ENCODE measurements around the gene PCBP3. TPM values are rescaled to one million over a fixed set of nuclear protein-coding genes. Genes with fewer than 3 reads are reported as not detected.
"Not testable (repeated sequence)": the region's sequence is repeated elsewhere in the genome, so short reads cannot be mapped to it uniquely, and the experiment has no call there.

Gene PCBP3
- total RNA-seq, 4 donors from 2014 or later = 0.99 to 7.0 (median 2.5) TPM; not detected in 1

DNA sequence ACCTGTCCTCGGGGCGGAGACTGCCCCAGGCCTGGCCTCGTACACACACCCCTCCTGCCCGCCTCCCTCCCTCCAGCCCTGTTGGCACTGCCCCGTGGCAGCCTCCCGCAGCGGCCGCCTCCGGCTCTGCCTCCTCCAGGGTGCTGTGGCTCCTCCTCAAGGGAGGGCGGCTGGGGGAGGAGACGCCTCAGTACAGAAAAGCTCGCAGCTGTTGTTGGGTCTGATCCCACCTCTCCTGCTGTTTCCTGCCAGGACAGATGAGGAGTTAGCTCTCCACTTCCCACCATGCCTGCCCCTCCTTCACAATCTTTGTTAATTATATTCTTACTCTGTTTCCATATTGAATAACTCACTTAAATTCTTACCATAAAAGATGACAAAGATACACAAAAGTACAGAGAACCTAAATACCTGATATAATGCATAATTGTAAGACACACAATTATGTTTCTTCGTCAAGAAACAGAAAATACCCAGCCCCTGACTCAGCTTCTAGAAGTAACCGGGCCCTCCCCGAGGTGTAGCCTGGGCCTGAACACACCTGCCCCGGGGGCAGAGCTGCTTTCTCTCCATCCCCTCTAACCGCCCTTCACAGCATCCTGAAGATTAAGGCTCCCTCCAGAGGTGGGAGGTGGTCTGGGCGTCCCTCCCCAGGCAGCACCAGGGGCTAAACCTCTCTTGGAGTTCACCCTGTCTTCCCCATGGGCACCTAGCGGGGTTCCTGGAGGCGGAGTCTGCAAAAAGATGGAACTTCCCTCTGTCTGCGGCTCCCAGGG, 307.4 kb downstream of the PCBP3 start:
- no peak for DNase-seq (ENCODE audit: low spot score in 2 of 2)
- 22 to 36% methylated on average over 20 to 21 of the region's 21 CpGs for WGBS, 2 donors
- intact Hi-C loops (cut with DNase I; ENCODE audit: low total_unique reads) = no loop called here
- TF ChIP-seq POLR2A (IDR thresholded peaks at IDR 0.05) = no peak
- TF ChIP-seq, protein P1, sequence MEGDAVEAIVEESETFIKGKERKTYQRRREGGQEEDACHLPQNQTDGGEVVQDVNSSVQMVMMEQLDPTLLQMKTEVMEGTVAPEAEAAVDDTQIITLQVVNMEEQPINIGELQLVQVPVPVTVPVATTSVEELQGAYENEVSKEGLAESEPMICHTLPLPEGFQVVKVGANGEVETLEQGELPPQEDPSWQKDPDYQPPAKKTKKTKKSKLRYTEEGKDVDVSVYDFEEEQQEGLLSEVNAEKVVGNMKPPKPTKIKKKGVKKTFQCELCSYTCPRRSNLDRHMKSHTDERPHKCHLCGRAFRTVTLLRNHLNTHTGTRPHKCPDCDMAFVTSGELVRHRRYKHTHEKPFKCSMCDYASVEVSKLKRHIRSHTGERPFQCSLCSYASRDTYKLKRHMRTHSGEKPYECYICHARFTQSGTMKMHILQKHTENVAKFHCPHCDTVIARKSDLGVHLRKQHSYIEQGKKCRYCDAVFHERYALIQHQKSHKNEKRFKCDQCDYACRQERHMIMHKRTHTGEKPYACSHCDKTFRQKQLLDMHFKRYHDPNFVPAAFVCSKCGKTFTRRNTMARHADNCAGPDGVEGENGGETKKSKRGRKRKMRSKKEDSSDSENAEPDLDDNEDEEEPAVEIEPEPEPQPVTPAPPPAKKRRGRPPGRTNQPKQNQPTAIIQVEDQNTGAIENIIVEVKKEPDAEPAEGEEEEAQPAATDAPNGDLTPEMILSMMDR (IDR thresholded peaks at IDR 0.05) = no peak
- H3K4me3 ChIP-seq (ENCODE audit: low read depth, poor library complexity, severe bottlenecking) = no peak overlapping the region

DNA sequence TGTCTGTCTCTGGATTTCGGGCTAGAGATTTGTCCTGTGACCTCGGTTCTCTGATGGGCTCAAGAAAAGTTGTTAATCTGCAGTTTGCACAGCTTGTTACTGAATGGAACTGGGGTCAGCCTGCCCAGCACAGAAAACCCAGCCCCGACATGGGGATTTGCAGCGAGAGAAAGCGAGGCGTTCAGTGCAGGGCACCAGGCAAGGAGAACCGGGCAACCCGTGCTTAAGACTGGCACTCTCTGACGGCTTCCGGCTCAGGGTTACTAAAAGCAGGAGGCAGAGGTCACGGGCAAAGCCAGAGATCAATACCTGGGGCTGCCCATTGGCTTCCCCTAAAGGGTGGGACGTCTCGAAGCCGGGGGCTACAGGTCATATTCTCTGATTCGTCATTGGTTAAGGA, 308.2 kb downstream of the PCBP3 start:
- DNase-seq (ENCODE audit: low spot score in 2 of 2) = no peak
- intact Hi-C loops (cut with DNase I; ENCODE audit: low total_unique reads) = no loop called here
- H3K4me3 ChIP-seq (ENCODE audit: low read depth, poor library complexity, severe bottlenecking) = no peak overlapping the region
- TF ChIP-seq, protein P1 (IDR thresholded peaks at IDR 0.05) = no peak
- 81 to 85% methylated on average over 15 of the region's 15 CpGs for WGBS, 2 donors

DNA sequence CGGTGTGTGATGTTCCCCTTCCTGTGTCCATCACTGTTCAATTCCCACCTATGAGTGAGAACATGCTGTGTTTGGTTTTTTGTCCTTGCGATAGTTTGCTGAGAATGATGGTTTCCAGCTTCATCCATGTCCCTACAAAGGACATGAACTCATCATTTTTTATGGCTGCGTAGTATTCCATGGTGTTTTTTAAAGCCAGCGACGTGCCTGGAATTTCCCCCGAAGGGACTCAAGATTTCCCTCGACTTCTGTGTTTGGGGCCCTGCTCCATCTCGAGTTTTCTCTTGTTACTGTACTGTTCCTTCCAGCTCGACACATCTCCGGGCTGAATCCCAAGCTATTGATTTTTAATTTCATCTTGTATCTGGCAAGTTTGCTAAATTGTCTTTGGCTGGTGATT, 309.0 kb downstream of the PCBP3 start:
- DNase-seq (ENCODE audit: low spot score in 2 of 2); H3K4me3 ChIP-seq (ENCODE audit: low read depth, poor library complexity, severe bottlenecking); intact Hi-C loops (cut with DNase I; ENCODE audit: low total_unique reads): not testable (repeated sequence)
- 79 to 82% methylated on average over 10 of the region's 10 CpGs for WGBS, 2 donors

DNA sequence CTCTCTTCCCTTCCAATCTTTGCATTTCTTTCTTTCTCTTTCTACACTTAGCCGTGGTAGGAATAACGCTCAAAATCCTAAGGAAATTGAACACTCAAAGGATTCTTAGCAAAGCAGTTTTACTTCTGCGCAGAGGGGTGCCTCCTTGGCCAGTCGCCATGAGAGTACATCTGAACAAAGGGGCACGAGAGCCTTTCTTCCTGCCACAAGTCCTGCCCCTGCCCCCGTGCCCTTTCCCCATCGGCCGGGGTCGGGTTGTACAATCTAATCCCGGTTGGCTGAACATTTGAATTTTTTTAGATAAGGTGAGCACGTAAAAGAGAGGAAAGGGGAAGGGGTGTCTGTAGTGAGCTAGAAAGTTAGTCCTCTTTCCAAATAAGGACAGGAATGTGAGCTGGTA, 309.4 kb downstream of the PCBP3 start:
- TF ChIP-seq, protein P1 (IDR thresholded peaks at IDR 0.05) = no peak
- TF ChIP-seq POLR2A (IDR thresholded peaks at IDR 0.05) = no peak
- WGBS, 2 donors = 60 to 67% methylated on average over 11 of the region's 11 CpGs
- H3K4me3 ChIP-seq (ENCODE audit: low read depth, poor library complexity, severe bottlenecking) = no peak overlapping the region
- intact Hi-C loops (cut with DNase I; ENCODE audit: low total_unique reads) = no loop called here
- DNase-seq (ENCODE audit: low spot score in 2 of 2) = no peak

- no peak for DNase-seq (ENCODE audit: low spot score in 2 of 2)
- H3K4me3 ChIP-seq (ENCODE audit: low read depth, poor library complexity, severe bottlenecking) = no peak overlapping the region
- WGBS, 2 donors = 27 to 31% methylated on average over 12 of the region's 12 CpGs
- intact Hi-C loops (cut with DNase I; ENCODE audit: low total_unique reads) = no loop called here
- no peak for TF ChIP-seq POLR2A (IDR thresholded peaks at IDR 0.05)
- TF ChIP-seq, protein P1 (IDR thresholded peaks at IDR 0.05) = no peak
These were observed 310.7 kb downstream of the PCBP3 start for GRCh38 chr21:45954261-45954660.

- H3K4me3 ChIP-seq (ENCODE audit: low read depth, poor library complexity, severe bottlenecking) = no peak overlapping the region
- no peak for DNase-seq (ENCODE audit: low spot score in 2 of 2)
- WGBS, 2 donors = 86 to 89% methylated on average over 6 of the region's 6 CpGs
- intact Hi-C loops (cut with DNase I; ENCODE audit: low total_unique reads) = no loop called here
- TF ChIP-seq POLR2A (IDR thresholded peaks at IDR 0.05) = no peak
- TF ChIP-seq, protein P1 (IDR thresholded peaks at IDR 0.05) = no peak
These were observed 311.4 kb downstream of the PCBP3 start for GRCh38 chr21:45954921-45955320.

Measured in lower leg skin (tissue), 4 donors.